Mesenchymal stem cell (in vitro differentiated cells and primary cell): ENCODE data around the gene PUM1.
"Not testable (repeated sequence)": the region's sequence is repeated elsewhere in the genome, so short reads cannot be mapped to it uniquely, and the experiment has no call there.

ENCODE experiments used
- DNase-seq: peaks from one replicate; pipeline ENCODE4 v3.0.0-alpha.2; 2013
- H2AFZ ChIP-seq: one replicate; pipeline ENCODE4 v1.6.1; 2013; ENCODE audit warnings: low read depth, mild to moderate bottlenecking, control low read depth, inconsistent platforms, low read length, moderate library complexity
- H2AK5ac ChIP-seq: 2 replicates; pipeline ENCODE4 v1.6.1; 2013; ENCODE audit warnings: low read length, moderate library complexity, mild to moderate bottlenecking, inconsistent platforms; ENCODE audit not compliant: severe bottlenecking
- H2BK120ac ChIP-seq: one replicate; pipeline ENCODE4 v1.6.1; 2013; ENCODE audit warnings: low read depth, mild to moderate bottlenecking, inconsistent platforms, low read length, moderate library complexity
- H2BK12ac ChIP-seq, 2 experiments: one replicate each; pipeline ENCODE4 v1.6.1; 2013; ENCODE audit warnings: inconsistent platforms in 2 of 2, low read length in 2 of 2, mild to moderate bottlenecking in 2 of 2, moderate library complexity in 2 of 2, control low read depth in 1 of 2
- H2BK15ac ChIP-seq: one replicate; pipeline ENCODE4 v1.6.1; 2013; ENCODE audit warnings: mild to moderate bottlenecking, low read depth, inconsistent platforms; ENCODE audit not compliant: poor library complexity, severe bottlenecking
- H2BK5ac ChIP-seq: 2 replicates; pipeline ENCODE4 v1.6.1; 2013; ENCODE audit warnings: low read depth, mild to moderate bottlenecking, low read length, control low read depth, inconsistent platforms; ENCODE audit not compliant: poor library complexity, severe bottlenecking
- H3K14ac ChIP-seq, 2 experiments: one replicate each; pipeline ENCODE4 v1.6.1; 2013; ENCODE audit warnings: inconsistent platforms in 2 of 2, low read length in 2 of 2, control low read depth in 1 of 2, mild to moderate bottlenecking in 1 of 2, moderate library complexity in 1 of 2
- H3K18ac ChIP-seq, 2 experiments: one replicate each; pipeline ENCODE4 v1.6.1; 2013; ENCODE audit warnings: inconsistent platforms in 2 of 2, low read length in 2 of 2, control low read depth in 1 of 2, low read depth in 1 of 2, mild to moderate bottlenecking in 1 of 2
- H3K23ac ChIP-seq, 2 experiments: one replicate each; pipeline ENCODE4 v1.6.1; 2013; ENCODE audit warnings: inconsistent platforms in 2 of 2, low read length in 2 of 2, mild to moderate bottlenecking in 2 of 2, moderate library complexity in 2 of 2, control low read depth in 1 of 2
- H3K27ac ChIP-seq: 2 replicates; pipeline ENCODE4 v1.5.1; 2013; ENCODE audit warnings: mild to moderate bottlenecking, moderate library complexity, low read length, control low read depth, inconsistent platforms; ENCODE audit not compliant: poor library complexity, severe bottlenecking
- H3K27me3 ChIP-seq, 2 experiments: 2 replicates each; pipeline versions ENCODE4 v1.6.1 to v1.7.0; 2013; ENCODE audit warnings: low read length in 2 of 2, mild to moderate bottlenecking in 2 of 2, moderate library complexity in 2 of 2, control low read depth in 1 of 2, inconsistent platforms in 1 of 2; ENCODE audit not compliant: control insufficient read depth in 1 of 2, insufficient read depth in 1 of 2
- H3K36me3 ChIP-seq, 2 experiments: 2 replicates each; pipeline versions ENCODE4 v1.6.1 to v1.7.0; 2013; ENCODE audit warnings: low read length in 2 of 2, control low read depth in 1 of 2, inconsistent platforms in 1 of 2, low read depth in 1 of 2, mild to moderate bottlenecking in 1 of 2; ENCODE audit not compliant: insufficient read depth in 2 of 2, control insufficient read depth in 1 of 2
- H3K4ac ChIP-seq, 2 experiments: one replicate each; pipeline ENCODE4 v1.6.1; 2013; ENCODE audit warnings: inconsistent platforms in 2 of 2, low read length in 2 of 2, mild to moderate bottlenecking in 2 of 2, moderate library complexity in 2 of 2, control low read depth in 1 of 2, low read depth in 1 of 2
- H3K4me1 ChIP-seq: 2 replicates; pipeline ENCODE4 v1.6.1; 2013; ENCODE audit warnings: low read depth, low read length, control low read depth; ENCODE audit not compliant: control insufficient read depth, insufficient read depth
- H3K4me2 ChIP-seq: 2 replicates; pipeline ENCODE4 v1.6.1; 2013; ENCODE audit warnings: low read length, mild to moderate bottlenecking, inconsistent platforms; ENCODE audit not compliant: poor library complexity, severe bottlenecking
- H3K4me3 ChIP-seq, 2 experiments: 2 replicates each; pipeline versions ENCODE4 v1.5.1 to v1.7.0; 2013; ENCODE audit warnings: low read length in 2 of 2, mild to moderate bottlenecking in 2 of 2, control low read depth in 1 of 2, low read depth in 1 of 2; ENCODE audit not compliant: insufficient read depth in 1 of 2
- H3K79me1 ChIP-seq: replicated peaks from 2 replicates; pipeline ENCODE4 v1.6.1; 2013; ENCODE audit warnings: mild to moderate bottlenecking, control low read depth, low read length, inconsistent platforms; ENCODE audit not compliant: poor library complexity, severe bottlenecking
- H3K9ac ChIP-seq: 2 replicates; pipeline ENCODE4 v1.7.0; 2013; ENCODE audit warnings: mild to moderate bottlenecking, low read length, moderate library complexity
- H3K9me3 ChIP-seq: 2 replicates; pipeline ENCODE4 v1.7.0; 2013; ENCODE audit warnings: mild to moderate bottlenecking, low read length; ENCODE audit not compliant: control insufficient read depth
- H4K8ac ChIP-seq: one replicate; pipeline ENCODE4 v1.6.1; 2013; ENCODE audit warnings: inconsistent platforms, mild to moderate bottlenecking, low read length, moderate library complexity
- H4K91ac ChIP-seq: one replicate; pipeline ENCODE4 v1.6.1; 2013; ENCODE audit warnings: mild to moderate bottlenecking, low read length, inconsistent platforms
- WGBS: methylation state at CpG from one replicate; pipeline ENCODE4 v1.1.7; 2013; ENCODE audit warnings: mixed read lengths; 5-methylcytosine and 5-hydroxymethylcytosine counted together

Gene PUM1

DNA sequence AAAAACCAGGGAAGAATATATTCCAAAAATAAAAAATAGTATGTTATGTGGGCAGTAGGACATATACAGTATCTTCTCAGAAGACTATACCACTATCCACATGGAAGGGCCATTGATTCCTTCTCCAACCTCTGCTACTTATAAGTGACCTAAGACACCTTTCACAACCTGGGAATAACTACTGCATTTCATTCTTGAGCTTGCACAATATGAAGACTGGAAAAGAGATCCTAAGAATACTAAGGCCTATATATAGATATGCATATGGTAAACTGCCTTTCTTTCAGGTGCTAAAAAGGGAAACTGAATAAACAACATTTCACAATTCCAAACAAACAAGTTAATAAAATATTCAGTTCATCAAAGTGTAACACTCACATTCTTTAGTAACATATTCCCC lies 125.0 kb downstream of the PUM1 start:
- Histone ChIP-seq H4K8ac (no peak overlapping the region), H3K4me1 (peaks cover 5% of the 10 kb centered on the region), H3K14ac (no peak overlapping the region), H3K27me3 (no peaks in the 10 kb centered on the region), H3K36me3 (peaks cover 43 to 87% of the 10 kb centered on the region in 2 experiments), H3K4me2 (no peak overlapping the region), H3K9me3 (no peaks in the 10 kb centered on the region), H2BK15ac (no peak overlapping the region), H3K18ac (no peak overlapping the region), H3K4ac (no peak overlapping the region), H4K91ac (no peak overlapping the region), H3K79me1 (peaks cover 26% of the 10 kb centered on the region), H3K9ac (no peak overlapping the region), H2AK5ac (no peak overlapping the region), H3K4me3 (no peak overlapping the region), H3K27ac (no peak overlapping the region), H2BK12ac (no peak overlapping the region), H2AFZ (no peak overlapping the region), H2BK5ac (no peak overlapping the region), H2BK120ac (no peak overlapping the region), H3K23ac (no peak overlapping the region)
- no peak for DNase-seq

DNA sequence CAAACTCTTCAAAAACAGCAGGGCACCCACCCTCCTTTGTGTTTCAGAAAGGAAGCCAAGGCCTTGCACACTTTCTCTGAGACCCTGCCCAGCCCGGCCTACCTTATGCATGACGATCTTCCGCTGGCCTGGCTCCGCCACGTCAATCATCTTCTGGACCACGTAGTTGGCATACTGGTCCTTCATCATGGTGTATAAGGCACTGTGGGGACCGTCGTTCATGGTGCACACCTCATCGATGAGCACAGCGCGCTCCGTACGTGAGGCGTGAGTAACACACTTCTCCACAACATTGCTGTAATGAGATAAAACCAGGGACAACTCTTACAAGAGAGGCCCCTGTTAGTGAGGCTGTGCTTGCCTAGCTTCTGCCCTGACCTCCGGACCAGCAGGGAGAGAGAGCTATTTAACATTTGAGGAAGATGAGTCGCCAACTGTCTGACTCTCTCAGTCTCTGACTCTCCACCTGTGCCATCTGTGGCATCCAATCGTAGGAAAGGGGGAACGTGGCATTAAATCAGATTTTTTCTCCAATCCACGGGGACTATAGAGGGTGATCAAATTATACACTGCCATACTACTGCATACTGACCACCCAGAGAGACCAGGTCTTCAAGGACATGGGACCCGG lies 128.9 kb downstream of the PUM1 start:
- Histone ChIP-seq H4K8ac (peak overlapping the region; percentile 14), H2AFZ (no peak overlapping the region), H2BK15ac (no peak overlapping the region), H3K79me1 (peaks cover 29% of the 10 kb centered on the region), H2AK5ac (no peak overlapping the region), H3K4me3 (no peak overlapping the region), H3K27ac (no peak overlapping the region), H2BK120ac (no peak overlapping the region), H3K36me3 (peaks cover 49 to 88% of the 10 kb centered on the region in 2 experiments), H2BK5ac (no peak overlapping the region), H4K91ac (no peak overlapping the region), H3K4me1 (peaks cover 19% of the 10 kb centered on the region), H3K18ac (no peak overlapping the region), H3K4me2 (no peak overlapping the region), H3K27me3 (no peaks in the 10 kb centered on the region), H3K23ac (no peak overlapping the region), H3K14ac (no peak overlapping the region), H2BK12ac (no peak overlapping the region), H3K9ac (no peak overlapping the region), H3K9me3 (no peaks in the 10 kb centered on the region), H3K4ac (no peak overlapping the region)
- 96% methylated on average over 19 of the region's 20 CpGs for WGBS
- DNase-seq = no peak

DNA sequence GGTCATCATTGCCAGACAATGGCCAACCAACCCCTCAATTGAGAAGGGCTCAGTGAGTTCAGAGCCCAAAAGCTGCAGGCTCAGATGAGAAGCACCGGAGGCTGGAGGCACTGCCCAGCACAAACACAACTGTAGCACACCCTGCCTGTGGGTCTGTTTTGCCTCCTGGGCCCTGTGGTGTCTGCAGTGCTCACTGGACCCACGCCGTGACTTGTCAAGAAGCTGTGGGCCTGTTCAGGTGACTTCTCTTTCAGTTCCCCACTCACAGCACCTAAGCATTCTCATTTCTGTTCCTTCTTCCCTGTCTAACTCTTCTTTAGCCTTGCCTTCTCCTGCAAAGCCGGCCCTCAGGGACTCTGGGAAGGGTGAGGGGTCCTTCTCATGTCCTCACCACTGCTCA lies 129.8 kb downstream of the PUM1 start:
- not testable (repeated sequence) for H3K14ac ChIP-seq, DNase-seq, H4K91ac ChIP-seq, H2AFZ ChIP-seq, H2BK5ac ChIP-seq, H3K4ac ChIP-seq, H4K8ac ChIP-seq, H3K18ac ChIP-seq, H3K27me3 ChIP-seq, H2BK15ac ChIP-seq, H2AK5ac ChIP-seq, H3K27ac ChIP-seq, H3K9me3 ChIP-seq, H2BK120ac ChIP-seq, H3K23ac ChIP-seq, H2BK12ac ChIP-seq, H3K4me3 ChIP-seq, H3K9ac ChIP-seq, H3K4me2 ChIP-seq
- WGBS = no CpG with 5 or more reads among the region's 4 CpGs
- H3K79me1 ChIP-seq = peaks cover 29% of the 10 kb centered on the region
- peaks cover 20% of the 10 kb centered on the region for H3K4me1 ChIP-seq
- H3K36me3 ChIP-seq = peaks cover 52 to 88% of the 10 kb centered on the region in 2 experiments

DNA sequence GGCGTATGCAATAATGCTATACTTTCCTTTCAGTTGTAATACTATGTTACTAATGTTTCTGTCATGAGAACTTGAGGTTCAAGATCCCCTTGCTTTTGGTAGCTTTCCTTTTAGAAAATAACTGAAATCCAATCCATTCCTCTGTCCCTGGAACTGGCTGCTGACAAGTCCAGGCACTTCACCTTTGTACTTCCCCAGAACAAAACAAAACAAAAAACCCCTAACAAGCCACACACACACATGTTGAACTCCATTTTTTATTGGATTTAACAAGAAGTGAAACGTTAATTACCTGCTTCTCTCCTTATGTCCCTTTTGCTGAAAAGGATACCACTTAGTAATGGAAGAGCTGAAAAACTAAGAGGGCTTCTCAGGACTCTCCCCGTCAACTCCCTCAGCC lies 130.9 kb downstream of the PUM1 start:
- no peak overlapping the region for H4K91ac ChIP-seq
- 91% methylated on average over 2 of the region's 3 CpGs for WGBS

More for the DNA sequence above, 130.9 kb downstream of the PUM1 start:
- H2AK5ac ChIP-seq = peak overlapping the region; percentile 45
- H3K14ac ChIP-seq = no peak overlapping the region
- H3K4me1 ChIP-seq = peaks cover 23% of the 10 kb centered on the region
- no peak overlapping the region for H2BK5ac ChIP-seq
- H3K4me2 ChIP-seq = no peak overlapping the region
- DNase-seq = no peak
- no peak overlapping the region for H2BK12ac ChIP-seq
- H3K4ac ChIP-seq = no peak overlapping the region
- H3K79me1 ChIP-seq = peaks cover 30% of the 10 kb centered on the region
- no peaks in the 10 kb centered on the region for H3K27me3 ChIP-seq
- no peak overlapping the region for H3K9ac ChIP-seq
- H4K8ac ChIP-seq = no peak overlapping the region
- no peak overlapping the region for H2AFZ ChIP-seq
- H3K27ac ChIP-seq = peak overlapping the region; percentile 83
- no peak overlapping the region for H3K23ac ChIP-seq
- no peak overlapping the region for H3K18ac ChIP-seq
- H2BK15ac ChIP-seq = no peak overlapping the region
- no peaks in the 10 kb centered on the region for H3K9me3 ChIP-seq
- no peak overlapping the region for H3K4me3 ChIP-seq
- H2BK120ac ChIP-seq = no peak overlapping the region
- H3K36me3 ChIP-seq = peaks cover 56 to 84% of the 10 kb centered on the region in 2 experiments
